ENCODE data around the gene ZDHHC14.

- TF ChIP-seq, protein P1, sequence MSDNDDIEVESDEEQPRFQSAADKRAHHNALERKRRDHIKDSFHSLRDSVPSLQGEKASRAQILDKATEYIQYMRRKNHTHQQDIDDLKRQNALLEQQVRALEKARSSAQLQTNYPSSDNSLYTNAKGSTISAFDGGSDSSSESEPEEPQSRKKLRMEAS (IDR thresholded peaks at IDR 0.05; ENCODE audit: low read depth, low read length) = no peak
- no peak for TF ChIP-seq POLR2A (IDR thresholded peaks at IDR 0.05; ENCODE audit: extremely low read depth, insufficient read length)
- TF ChIP-seq CTCF (IDR thresholded peaks at IDR 0.05; ENCODE audit: low read depth, low read length) = no peak
Observed at GRCh38 chr6:157629220-157629619, 248.2 kb downstream of the ZDHHC14 start.

Measured in NB4 (cell line).